HFFc6 (cell line): ENCODE measurements around the gene KIRREL3. TPM values are rescaled to one million over a fixed set of nuclear protein-coding genes. Genes with fewer than 3 reads are reported as not detected.

Experiments
- DNase-seq: peaks from one replicate; pipeline ENCODE4 v3.0.0-alpha.2; 2018
- H3K27ac Mint-ChIP-seq: 2 replicates; pipeline ENCODE4 v1.8.0; 2020; ENCODE audit warnings: mild to moderate bottlenecking, mixed read lengths
- H3K27me3 Mint-ChIP-seq: 2 replicates; pipeline ENCODE4 v1.8.0; 2021; ENCODE audit warnings: mild to moderate bottlenecking, moderate library complexity, mixed read lengths; ENCODE audit not compliant: insufficient read depth
- H3K36me3 Mint-ChIP-seq: 2 replicates; pipeline ENCODE4 v1.8.0; 2021; ENCODE audit warnings: low read depth, mixed read lengths
- H3K4me1 Mint-ChIP-seq: 2 replicates; pipeline ENCODE4 v1.8.0; 2020; ENCODE audit warnings: low read depth, mixed read lengths
- H3K4me3 Mint-ChIP-seq: 2 replicates; pipeline ENCODE4 v1.8.0; 2020; ENCODE audit warnings: mild to moderate bottlenecking, moderate library complexity, mixed read lengths
- H3K9me3 Mint-ChIP-seq: 2 replicates; pipeline ENCODE4 v1.8.0; 2020; ENCODE audit warnings: mild to moderate bottlenecking, mixed read lengths
- CTCF ChIP-seq: fragments of 200-600 bp; sonication (generic); IDR thresholded peaks from 2 replicates; pipeline ENCODE4 v1.5.0; 2021; ENCODE audit warnings: antibody characterized with exemption, mild to moderate bottlenecking
- total RNA-seq, 6 experiments: library from RNA; stranded (reverse); fragmentation: NEBNext Ultra II Directional; extraction: Animal tissue kit (Norgen Biotek cat#: 25700); gene quantifications; 2 replicates in 1 of 6; 3 replicates in 5 of 6; pipeline ENCODE4 v1.2.3, GENCODE V29; 2021

KIRREL3 gene
- total RNA-seq, 6 experiments from 2014 or later = 22.2 to 38.2 (median 33.2) TPM

- Mint-ChIP-seq H3K36me3 (peaks cover 13% of the 10 kb centered on the region), H3K27me3 (peaks cover 8% of the 10 kb centered on the region; the same call in 1 of the 2 replicates), H3K4me3 (no peak overlapping the region), H3K27ac (peak overlapping the region; percentile 94; the same call in 1 of the 2 replicates), H3K4me1 (peaks cover 21% of the 10 kb centered on the region), H3K9me3 (no peaks in the 10 kb centered on the region)
- no peak for TF ChIP-seq CTCF
- no peak for DNase-seq
These were observed 568.0 kb downstream of the KIRREL3 start for GRCh38 chr11:126432525-126432924.

DNA sequence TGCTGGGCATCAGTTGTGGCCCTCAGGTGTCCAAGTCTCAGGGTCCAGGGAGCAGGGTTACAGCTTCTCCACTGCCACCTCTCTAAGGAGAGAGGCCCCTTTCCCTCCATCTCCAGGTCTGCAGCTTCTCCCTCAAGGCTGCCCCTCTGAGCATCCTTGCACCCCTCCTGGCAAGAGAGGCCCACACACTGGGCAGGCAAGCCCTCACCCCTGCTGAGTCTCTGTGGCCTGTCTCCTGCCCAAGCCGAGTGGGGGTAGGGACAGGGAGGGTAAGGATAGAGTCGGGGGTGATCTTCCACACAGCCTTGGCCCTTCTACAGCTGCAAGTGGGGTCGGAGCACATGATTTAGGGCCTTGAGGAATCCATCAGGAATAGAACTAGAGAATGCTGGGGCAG, 568.5 kb downstream of the KIRREL3 start:
- Mint-ChIP-seq H3K27me3 (peaks cover 8% of the 10 kb centered on the region; the same call in 1 of the 2 replicates), H3K36me3 (peaks cover 17% of the 10 kb centered on the region), H3K27ac (peak overlapping the region; percentile 94), H3K4me1 (peaks cover 21% of the 10 kb centered on the region), H3K9me3 (no peaks in the 10 kb centered on the region), H3K4me3 (peak overlapping the region; percentile 20; the same call in 1 of the 2 replicates)
- no peak for TF ChIP-seq CTCF
- DNase-seq = no peak

DNA sequence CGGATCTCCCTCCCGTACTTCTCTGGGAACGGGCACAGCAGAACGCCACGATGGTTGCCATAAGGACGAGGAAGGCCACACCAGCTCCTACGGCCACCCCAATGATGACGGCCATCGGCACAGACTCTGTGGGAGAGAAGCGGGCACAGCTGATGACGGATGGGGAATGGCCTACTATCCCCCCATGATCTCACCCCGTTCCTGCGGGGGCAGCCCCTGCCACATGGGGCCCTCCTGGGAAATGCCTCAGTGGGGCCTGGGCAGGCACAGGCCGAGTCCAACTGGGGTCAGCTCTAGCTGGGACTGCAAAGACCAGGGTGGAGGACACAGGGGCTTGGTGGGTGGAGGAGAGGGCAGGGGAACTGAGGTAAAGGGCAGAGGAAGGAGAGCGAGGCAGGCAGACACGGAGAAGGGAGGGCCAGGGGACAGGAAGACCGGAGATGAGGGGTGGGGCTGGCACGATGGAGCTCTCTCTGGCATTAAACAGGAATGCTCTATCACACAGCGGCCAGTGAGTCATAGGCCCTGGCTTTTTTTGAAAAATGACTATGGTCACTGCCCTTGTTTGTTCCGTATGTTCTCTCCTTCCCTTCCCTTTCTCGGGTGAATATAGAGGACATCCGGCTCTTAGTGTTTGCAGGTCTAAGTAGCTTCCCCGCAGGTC, 569.0 kb downstream of the KIRREL3 start:
- peaks cover 21% of the 10 kb centered on the region for H3K36me3 Mint-ChIP-seq
- H3K9me3 Mint-ChIP-seq = no peaks in the 10 kb centered on the region
- H3K27me3 Mint-ChIP-seq = peaks cover 8% of the 10 kb centered on the region; the same call in 1 of the 2 replicates
- H3K4me1 Mint-ChIP-seq = peaks cover 21% of the 10 kb centered on the region
- TF ChIP-seq CTCF = no peak
- peak overlapping the region; percentile 20; the same call in 1 of the 2 replicates for H3K4me3 Mint-ChIP-seq
- peak; percentile 47 for DNase-seq
- peak overlapping the region; percentile 94 for H3K27ac Mint-ChIP-seq

DNA sequence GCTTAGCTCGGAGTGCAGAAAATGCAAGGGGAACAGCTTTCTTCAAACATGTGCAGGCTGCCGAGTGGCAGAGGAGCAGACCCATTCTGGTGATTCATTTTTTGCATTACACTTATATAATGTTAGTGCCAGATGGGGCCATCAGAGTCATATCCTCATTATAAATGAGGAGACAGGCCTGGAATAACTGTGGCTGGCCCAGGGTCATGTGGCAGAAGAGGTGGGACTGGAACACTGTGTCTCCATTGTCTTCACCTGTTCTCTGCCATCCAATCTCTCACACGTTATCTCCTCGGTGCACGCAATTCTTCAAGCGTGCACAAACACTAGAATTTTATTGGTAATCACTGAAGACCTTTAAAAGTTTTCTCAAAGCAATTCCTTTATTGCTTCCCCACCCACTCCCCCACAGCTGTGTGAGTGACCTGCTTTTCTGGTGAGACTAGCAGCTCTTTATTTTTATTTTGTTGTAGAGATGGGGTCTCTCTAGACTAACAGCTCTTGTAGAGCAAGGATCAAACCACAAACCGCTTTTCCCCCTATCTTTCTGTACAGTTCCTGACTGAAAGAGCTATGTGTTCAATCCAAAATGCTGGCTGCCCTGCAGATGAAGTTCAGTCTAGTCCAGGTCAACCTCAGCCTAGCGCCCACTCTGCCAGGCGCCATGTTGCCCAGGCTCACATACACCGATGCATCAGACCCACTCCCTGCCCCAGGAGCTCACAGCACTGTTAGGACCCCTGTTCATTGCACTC, 569.8 kb downstream of the KIRREL3 start:
- Mint-ChIP-seq H3K27ac (peak overlapping the region; percentile 94; the same call in 1 of the 2 replicates), H3K4me1 (peaks cover 21% of the 10 kb centered on the region), H3K9me3 (no peaks in the 10 kb centered on the region), H3K4me3 (no peak overlapping the region), H3K27me3 (peaks cover 8% of the 10 kb centered on the region; the same call in 1 of the 2 replicates), H3K36me3 (peaks cover 21% of the 10 kb centered on the region)
- no peak for TF ChIP-seq CTCF
- no peak for DNase-seq

- H3K27ac Mint-ChIP-seq = no peak overlapping the region
- H3K27me3 Mint-ChIP-seq = peaks cover 11% of the 10 kb centered on the region; the same call in 1 of the 2 replicates
- H3K4me1 Mint-ChIP-seq = peaks cover 17% of the 10 kb centered on the region
- no peak for DNase-seq
- peaks cover 29% of the 10 kb centered on the region for H3K36me3 Mint-ChIP-seq
- no peaks in the 10 kb centered on the region for H3K9me3 Mint-ChIP-seq
- TF ChIP-seq CTCF = no peak
- H3K4me3 Mint-ChIP-seq = no peak overlapping the region
These were observed 573.5 kb downstream of the KIRREL3 start for GRCh38 chr11:126426820-126427749.
